NCI-H1048 (cell line): ENCODE results near the gene SORL1-AS1.

Experiments used
- DNase-seq: peaks from one replicate; lab custom pipeline; 2025; lab: John Stamatoyannopoulos, UW

Gene SORL1-AS1

DNA sequence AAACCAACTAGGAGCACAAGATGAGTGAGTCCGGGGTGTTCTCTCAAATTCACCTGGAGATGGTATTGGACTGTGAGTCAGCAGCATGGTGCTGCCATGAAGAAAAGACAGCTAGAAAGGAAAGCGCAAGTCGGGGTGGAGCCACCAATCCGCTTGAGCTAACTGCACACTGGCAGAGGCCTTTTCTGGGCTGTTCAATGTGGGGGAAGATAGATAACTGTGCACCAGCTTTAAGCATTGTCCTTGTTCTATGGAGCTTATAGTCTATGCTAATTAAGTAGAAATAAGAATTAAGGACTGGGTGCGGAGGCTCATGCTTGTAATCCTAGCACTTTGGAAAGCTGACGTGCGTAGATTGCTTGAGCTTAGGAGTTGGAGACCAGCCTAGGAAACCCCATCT lies 21.9 kb upstream of the SORL1-AS1 start:
- DNase-seq = no peak

DNA sequence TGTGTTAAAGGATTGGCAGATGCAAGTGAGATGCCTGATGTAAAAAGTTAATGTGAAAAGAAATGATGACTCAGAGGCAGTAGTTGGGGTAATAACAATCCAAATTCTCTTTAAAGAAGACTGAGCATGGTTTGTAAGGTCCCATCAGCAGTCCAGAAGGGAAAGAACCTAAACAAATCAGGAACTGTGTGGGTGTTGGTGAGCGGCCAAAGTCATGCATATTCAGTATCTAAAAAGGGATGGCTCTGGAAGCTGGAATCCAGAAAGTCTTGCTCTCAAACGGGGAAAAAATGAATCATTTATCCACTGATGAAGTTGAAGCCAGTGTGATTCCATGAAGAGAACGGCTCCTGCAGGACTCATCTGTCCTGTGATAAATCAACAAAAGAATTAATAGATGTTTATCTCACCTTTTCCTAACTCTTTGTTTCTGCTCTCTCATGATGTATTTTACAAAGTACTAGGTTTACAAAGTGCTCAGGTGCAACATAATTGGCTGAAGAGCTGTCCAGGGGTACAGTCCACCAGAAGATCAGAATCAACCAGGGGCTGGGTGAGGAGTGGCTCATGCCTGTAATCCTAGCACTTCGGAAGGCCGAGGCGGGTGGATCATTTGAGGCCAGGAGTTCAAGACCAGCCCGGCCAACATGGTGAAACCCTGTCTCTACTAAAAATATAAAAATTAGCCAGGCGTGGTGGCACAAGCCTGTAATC lies 20.5 kb upstream of the SORL1-AS1 start:
- no peak for DNase-seq

DNA sequence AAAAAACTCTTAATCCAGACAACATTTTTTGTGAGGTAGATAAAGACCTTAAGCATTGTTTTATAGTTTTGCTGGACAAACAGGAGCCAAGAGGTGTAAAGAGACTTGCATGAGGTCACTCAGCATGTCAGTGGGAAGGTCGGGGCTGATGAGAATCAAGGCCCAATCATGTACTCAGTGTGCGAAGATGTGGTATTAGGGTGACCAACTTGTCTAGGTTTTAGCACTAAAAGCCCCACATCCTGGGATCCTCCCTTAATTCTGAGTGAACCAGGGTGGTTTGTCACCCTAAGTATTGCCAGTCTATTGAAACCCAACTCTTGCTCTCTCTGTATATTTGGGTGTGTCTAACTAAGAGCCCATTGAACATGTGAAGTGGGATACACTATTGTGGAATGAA lies 19.5 kb upstream of the SORL1-AS1 start:
- DNase-seq = no peak

DNA sequence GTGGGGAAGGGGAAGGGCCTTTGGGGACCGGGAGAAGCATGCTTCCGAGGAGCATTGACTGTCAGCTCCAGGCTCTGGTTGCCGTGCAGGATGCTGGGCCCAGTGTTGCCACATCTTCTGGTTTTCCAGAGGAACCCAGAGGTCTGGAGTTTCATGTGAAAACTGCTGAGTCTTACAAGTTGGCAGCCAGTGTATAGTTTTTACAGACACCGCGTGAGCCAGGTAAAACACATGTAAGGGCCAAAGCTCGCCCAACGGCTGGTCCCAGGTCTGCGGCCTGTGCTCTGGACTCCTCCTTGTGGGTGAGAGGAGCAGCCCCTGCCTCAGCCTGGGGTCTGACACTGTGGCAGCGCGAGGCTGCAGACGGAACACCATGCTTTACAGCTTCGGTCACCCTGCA lies 18.4 kb upstream of the SORL1-AS1 start:
- no peak for DNase-seq

DNA sequence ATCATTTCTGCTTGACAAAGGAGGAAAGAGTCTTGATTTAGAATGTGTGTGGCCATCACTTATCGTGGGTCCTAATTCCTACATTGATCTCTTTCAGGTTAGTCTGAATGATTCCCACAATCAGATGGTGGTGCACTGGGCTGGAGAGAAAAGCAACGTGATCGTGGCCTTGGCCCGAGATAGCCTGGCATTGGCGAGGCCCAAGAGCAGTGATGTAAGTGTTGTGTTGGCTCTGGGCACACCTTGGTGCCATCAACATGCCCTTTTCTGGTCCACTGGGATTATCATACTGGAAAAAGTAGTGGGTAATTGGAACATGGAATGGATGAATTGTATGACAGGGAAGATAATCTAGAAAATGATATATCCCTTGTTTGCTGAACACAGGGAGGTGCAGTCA lies 17.1 kb upstream of the SORL1-AS1 start:
- DNase-seq = no peak

DNA sequence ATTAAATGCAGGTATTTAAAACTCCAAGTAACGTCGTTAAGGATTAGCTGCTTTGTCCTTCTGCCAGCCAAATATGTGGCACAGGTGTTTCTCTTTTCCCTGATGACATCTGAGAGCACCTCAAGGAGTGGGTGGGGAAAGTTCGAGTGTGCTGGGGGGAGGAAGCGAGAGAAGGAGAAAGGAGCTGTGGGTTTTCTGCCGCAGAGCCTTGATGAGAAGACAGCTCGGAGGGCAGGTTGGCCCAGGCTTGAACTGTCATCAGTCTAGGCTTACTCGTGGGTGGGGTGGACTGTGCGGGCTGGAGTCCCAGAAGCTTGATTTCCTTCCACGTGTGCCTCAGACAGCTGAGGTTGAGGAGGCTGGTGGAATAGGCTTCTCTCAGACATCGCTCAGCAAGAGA lies 15.2 kb upstream of the SORL1-AS1 start:
- no peak for DNase-seq

DNA sequence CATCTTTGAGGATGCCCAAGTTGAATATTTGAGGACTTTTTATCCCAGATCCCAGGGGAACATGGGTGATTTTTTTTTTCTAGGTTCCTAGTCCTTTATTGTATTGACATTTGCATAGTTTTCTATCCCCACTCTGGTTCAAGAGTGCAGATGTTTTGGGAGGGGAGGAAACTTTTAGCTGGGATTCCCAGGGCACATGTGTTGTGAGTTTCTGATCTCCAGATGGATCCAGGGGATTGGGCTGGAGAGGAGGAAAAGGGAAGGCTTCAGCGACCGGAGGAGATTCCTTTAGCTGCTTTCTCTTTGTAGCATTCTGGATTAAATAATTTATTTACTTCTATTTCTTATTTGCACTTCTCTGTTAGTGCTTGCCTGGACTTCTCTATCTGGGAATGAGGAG lies 14.7 kb upstream of the SORL1-AS1 start:
- DNase-seq = no peak

DNA sequence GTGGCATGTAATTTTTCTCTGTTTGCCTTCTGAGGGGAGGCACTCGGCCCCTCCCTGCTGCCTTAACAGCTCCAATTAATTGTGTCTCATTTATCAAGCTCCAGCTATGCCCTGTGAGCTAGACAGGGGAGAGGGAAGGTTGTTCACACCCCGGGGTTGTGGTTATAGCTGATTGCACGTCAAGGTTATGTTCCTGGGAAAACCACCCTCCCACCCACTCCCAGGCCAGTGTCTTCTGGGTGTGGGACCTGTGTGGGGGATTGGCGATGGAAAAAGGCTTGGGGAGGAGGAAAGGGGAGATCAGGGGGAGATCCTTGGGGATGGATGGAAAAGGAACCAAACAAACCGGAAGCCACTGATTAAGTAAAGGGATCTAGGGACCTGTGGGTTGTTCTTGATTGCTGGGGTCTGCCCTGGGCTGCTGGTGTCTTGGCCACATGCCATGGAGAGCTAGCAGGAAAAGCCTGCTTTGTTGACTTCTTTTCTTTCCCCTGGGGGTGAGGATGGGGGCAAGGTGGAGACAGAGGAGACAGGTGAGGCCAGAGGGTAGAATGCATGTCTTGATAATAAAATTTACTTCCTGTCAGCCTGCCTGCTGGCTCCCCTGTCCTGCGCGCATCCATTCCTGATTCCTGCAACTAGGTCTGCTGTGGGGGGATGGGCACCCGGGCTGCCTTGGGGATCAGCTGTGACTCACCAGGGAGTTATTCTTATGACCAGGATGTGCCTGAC lies 13.5 kb upstream of the SORL1-AS1 start:
- no peak for DNase-seq

DNA sequence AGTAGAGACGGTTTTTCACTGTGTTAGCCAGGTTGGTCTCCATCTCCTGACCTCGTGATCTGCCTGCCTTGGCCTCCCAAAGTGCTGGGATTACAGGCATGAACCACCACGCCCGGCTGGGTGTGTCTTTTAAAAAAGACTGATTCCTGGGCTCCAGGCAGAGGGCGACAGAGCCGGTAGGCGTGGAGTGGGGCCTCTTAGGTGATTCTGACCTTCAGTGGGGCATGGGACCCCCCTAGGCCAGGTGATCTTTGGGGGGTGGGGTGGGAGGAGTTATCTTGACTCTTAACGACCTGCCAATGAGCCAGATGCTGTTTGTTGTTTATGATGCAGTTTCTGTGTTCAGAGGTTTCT lies 12.9 kb upstream of the SORL1-AS1 start:
- no peak for DNase-seq

DNA sequence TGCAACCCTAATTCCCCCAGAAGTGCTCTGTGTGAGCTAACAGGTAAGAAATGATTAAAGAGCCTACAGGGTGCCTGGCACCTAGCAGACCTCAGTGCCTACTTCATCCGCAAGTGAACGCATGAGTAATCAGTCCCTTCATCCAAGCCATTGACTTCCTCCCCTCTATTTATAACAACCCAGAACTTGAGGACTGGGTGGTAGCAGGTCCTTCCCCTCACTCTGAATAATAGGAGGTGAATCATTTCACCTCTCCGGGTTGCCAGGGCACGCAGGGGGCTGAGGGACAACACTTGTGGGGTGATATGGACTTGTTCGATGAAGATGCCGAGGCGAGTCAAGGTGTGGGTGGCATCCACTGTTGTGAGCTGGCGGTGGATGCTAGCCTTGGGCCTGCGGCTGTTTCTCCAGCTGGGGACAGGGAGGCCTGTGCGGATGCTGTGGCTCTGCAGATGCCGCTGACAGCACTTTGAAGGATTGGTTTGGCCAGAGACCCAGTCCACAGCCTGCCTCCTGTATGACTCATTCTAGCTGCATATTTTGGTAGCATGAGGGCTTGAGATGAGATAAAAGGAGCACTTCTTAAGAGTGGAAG lies 11.7 kb upstream of the SORL1-AS1 start:
- no peak for DNase-seq

DNA sequence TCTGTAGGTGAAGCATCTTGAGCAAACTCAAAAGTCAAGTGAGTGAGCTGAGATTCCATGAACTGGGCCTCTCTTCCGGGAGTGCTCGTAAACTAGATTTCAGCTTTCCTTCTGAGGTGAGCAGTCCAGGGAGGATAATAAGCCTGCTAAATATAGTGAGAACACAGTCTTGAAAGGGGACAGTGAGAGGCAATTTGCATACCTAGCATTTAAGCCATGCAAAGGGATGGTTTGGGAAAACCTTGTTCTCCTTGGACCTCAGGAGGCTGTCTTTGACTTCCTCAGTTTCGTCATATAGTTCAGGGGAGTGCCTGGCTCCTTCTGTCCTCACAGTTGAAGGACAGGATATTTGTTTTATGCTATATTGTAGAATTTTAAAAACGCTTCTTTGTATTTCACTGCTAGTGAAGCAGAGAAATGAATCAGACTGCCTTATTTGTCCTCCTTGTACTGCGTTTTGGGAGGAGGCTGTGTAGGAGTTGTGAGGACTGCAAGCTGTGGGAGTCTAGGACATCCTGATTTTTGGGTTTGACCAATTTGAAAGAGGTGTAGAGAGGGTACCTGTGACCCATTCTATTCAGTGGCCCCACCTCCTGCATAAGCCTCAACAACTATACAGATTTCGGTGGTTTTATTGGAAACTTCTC lies 11.0 kb upstream of the SORL1-AS1 start:
- DNase-seq = no peak

DNA sequence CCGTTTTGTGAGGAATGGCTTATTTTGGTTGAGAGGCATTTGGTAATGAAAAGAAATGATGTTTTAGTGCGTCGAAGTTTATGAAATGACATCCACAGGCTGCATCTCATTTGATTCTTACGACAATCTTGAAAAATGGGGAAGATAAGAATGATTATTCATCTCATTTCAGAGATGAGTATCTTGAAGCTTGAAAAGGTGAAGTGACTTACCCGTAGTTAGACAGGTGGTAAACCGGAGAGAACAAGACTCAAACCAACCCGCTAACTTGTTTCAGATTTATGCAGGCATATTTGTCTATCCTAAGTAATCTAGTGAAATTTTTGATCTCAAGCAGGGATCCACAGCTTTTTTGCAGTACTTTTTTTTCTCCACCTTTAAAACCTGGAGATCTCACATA lies 9.1 kb upstream of the SORL1-AS1 start:
- no peak for DNase-seq

DNA sequence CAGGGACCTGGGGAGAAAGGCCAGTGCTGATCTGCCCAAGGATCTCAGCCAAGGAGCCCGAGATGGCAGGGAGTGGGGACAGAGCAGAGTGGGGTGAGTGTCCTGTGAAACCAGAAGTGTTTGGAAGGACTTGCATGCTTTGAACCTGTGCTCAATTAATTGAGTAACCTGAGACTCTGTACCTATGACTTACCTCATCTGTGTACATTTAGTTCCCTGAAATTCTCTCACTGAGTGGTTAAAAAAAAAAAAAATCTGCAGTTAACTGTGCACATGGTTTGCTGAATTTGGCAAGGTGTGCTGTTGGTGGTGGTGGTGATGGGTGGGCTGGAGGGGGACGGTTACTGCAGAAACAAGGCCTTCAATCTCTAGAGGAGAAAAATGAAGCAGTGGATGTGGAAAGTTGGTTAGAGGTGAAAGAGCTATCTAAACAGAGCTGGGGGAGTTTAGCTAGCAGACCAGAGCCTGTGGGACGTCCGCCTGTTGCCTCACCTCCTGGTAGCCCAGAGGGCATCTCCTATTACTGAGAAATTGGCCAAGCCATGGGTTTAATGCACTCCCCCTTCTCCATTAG lies 8.3 kb upstream of the SORL1-AS1 start:
- no peak for DNase-seq

DNA sequence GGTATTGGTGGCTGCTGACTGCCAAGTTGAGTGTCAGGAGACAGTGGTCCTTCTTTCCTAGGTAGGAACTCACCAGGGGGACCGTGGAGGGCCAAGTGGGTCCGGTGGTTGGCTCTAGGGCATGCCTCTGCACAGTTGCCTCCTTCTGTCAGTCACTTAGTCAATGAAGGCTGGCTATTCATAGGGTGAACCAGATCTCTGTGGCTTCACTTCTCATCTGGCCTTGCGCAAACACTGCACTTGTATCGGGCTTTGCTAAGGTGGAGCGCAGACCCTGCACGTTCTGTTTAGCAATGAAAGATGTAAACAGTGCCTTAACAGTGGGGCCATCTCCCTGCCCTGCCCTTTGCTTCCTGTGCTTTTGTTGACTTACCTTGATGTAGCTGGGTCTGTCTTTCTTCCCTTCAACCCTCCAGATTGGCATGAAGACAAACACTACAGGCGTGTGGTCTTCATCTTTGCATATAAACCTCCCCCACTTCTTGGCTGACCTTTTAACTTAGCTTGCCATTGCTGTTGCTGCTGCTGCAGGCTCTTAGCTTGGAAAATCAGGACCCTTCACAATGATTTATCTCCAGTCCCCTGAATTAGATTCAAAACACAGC lies 6.7 kb upstream of the SORL1-AS1 start:
- DNase-seq = no peak

DNA sequence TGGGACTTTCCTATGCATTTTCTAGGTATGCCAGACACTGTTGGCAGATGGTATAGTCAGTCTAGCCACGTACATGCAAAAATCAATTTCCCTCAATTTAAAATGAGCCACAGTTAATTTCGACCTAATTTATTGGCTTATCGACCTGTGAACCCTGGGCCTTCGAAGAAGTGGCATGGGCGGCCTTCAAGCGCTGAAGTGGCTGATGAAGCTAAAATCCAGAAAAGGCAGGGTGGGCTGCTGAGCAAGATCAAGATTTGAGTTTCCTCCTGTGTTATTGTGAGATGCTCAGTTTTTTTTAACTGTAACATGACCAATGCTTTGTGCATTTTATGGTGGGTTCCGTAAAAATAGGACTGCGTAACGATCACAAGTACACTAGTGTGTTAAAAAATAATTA lies 5.8 kb upstream of the SORL1-AS1 start:
- no peak for DNase-seq

DNA sequence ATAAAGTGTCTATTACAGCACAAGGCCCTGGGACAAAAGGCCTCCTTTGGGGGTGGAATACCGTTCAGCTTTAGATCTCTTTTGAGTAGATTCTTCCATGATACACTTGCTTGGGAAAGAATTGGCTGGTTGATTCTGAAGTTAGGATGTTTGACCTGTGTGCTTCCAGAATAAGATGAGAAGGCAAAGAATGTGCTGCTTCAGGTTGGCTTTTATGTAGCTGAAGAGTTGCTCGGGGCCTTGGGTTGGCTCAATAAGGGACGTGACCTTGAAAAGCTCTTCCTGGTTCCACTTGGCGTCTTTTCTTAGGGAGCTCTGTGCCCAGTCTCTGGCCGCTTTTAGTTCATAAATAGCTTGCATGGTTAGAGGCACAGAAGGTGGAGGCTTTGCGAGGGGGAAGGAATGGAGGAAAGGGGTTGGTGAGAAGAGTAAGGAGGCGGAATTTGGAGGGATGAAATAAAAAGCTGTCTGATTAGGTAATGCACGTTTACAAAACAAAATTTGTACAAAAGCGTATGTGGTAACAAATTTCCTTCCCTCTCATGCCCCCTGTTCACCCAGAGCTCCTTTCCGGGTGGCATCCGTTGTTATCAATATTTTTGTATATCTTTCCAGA lies 4.2 kb upstream of the SORL1-AS1 start:
- no peak for DNase-seq

DNA sequence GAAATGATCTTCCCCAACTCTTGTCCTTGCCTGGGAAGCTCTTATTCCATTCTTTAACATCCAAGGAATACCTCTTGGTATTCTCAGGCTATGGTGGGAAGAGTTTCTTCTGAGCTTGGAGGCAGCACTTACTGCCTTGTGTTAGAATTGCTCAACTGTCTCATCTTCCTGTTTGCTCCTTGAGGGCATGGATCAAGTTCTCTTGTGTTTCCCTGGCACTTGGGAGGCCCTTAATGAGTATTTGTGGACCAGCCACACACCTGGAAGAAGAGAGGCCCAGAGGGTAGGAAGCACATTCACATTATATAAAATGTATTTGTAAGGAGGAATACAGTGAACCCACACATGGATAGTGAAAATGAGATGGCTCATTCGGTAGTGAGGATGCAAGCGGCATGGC lies 3.4 kb upstream of the SORL1-AS1 start:
- no peak for DNase-seq

DNA sequence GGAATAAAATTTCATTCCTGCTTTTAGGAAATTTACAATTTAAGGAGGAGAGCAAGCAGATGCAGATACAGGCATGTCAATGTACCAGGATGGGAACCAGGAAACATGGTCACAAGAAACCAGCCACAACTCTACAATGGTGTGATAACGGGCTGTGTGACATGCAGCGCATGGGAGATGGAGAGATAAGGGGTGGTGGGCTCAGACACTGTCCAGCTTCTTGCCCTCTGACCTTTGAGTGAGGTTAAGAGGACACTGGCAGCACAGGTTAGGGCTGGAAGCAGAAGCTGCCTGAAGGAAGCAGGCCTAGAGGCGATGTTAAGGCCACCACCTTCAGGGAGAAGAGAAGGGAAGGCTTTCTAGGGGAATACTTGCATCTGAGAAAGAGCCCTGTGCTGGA lies 2.3 kb upstream of the SORL1-AS1 start:
- DNase-seq = no peak

DNA sequence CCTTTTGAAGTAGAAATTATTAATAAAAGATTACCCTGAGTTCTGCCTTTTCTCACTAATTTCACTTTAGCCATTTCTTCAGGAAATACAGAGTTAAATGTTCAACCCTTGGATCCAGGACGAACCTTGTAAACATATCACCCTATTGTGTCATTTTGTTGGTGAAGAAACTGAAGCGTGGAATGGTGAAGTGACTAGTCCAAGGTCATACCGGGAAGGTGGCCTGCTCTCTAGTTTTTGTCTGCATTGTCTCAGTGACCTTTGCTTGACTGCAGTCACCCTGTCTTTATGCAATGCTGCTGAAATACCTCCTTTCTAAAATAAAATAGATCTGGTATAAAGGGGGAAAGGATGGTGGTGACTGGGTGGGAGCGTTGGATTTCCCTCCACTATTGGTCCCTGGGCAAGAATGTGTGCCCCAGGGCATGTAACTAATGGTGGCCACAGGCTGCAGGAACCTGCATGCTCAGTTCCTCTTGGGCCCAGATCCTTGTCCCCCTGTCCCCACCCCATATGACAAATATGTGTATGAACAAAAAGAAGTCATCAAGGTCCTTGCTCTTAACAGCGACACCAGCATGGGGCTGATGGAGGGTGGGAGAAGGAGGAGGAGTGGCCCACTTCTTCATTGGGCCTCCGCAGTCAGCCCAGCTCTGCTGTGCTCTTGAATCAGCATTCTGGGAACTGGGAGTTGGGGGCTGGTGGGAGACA lies 977 bp upstream of the SORL1-AS1 start:
- no peak for DNase-seq

DNA sequence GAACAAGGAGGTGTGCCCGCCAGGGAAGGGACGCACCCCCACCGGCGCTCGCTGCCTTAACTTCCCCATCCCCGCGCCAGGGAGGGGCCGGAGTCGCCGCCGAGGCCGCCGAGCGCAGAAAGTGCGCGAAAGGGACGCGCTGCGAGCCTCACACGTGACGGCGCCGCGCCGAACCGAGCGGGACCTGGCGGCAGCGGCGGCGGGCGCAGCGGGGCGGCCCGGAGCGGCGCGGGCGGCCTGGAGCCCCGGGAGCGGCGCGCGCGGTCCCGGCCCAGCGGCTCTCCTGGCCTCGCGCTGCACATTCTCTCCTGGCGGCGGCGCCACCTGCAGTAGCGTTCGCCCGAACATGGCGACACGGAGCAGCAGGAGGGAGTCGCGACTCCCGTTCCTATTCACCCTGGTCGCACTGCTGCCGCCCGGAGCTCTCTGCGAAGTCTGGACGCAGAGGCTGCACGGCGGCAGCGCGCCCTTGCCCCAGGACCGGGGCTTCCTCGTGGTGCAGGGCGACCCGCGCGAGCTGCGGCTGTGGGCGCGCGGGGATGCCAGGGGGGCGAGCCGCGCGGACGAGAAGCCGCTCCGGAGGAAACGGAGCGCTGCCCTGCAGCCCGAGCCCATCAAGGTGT lies 670 bp downstream of the SORL1-AS1 start, which contains the start of gene SORL1:
Gene SORL1 (plus strand): TSS at position 329 of the 623 bp plus-strand sequence. CDS start 18 bp downstream, at position 347.
- peak; percentile 18 for DNase-seq
